ENCODE results near the gene MED1. TPM values are rescaled to one million over a fixed set of nuclear protein-coding genes. Genes with fewer than 3 reads are reported as not detected.

The MED1 gene
- total and polyA plus RNA-seq, 9 of the 15 experiments (the other 6 are each of a cell fraction or from before 2014, with no cell fraction given): 14.0 to 59.8 (median 46.7) TPM

GRCh38 chr17:39380144-39380543 is 70.9 kb downstream of the MED1 start:
- no peaks in the 10 kb centered on the region for H3K9me1 ChIP-seq (ENCODE audit: control insufficient read depth, insufficient read depth, low read length)
- no TSS peak for BruUV-seq (replicated peaks)
- FAIRE-seq: no peak
- in situ Hi-C loops (cut with MboI): no loop called here
- H4K20me1 ChIP-seq (replicated peaks; ENCODE audit: control insufficient read depth, insufficient read depth, low read length): no peaks in the 10 kb centered on the region; the same call in 1 of the 2 replicates
- no peak overlapping the region for H3K27ac ChIP-seq (ENCODE audit: extremely low read depth, low read depth, low read length)
- POLR2A ChIA-PET: interaction anchor here (1.9 to 2.0 kb wide), 2 partner anchors 8 to 12 kb away, joined by 4 to 9 read pairs; no protein-coding TSS in a partner anchor
- H3K4me2 ChIP-seq (ENCODE audit: insufficient read depth, low read length): no peak overlapping the region
- intact Hi-C loops (cut with micrococcal nuclease): no loop called here
- H3K27me3 ChIP-seq (ENCODE audit: control insufficient read depth in 2 of 2, insufficient read depth in 2 of 2, low read length in 2 of 2): no peaks in the 10 kb centered on the region
- H3K36me3 ChIP-seq (ENCODE audit: control insufficient read depth, insufficient read depth, low read length): no peaks in the 10 kb centered on the region
- no peak overlapping the region for H3K4me3 ChIP-seq
- 57% methylated on average over 2 of the region's 2 CpGs for WGBS (ENCODE audit: insufficient coverage, low coverage, missing lambda C conversion rate)
- peaks cover 5 to 13% of the 10 kb centered on the region in 2 experiments; a peak in 4 of 5 replicates for H3K4me1 ChIP-seq (replicated peaks in 1 of 2; ENCODE audit: control insufficient read depth in 2 of 2, insufficient read depth in 2 of 2, low read length in 2 of 2)
- no peaks in the 10 kb centered on the region for H3K9me3 ChIP-seq (replicated peaks; ENCODE audit: control insufficient read depth, insufficient read depth, low read depth, low read length)
- H3K9ac ChIP-seq (ENCODE audit: insufficient read depth in 1 of 2, low read depth in 2 of 2, low read length in 2 of 2): no peak overlapping the region
- H3K79me2 ChIP-seq (ENCODE audit: control insufficient read depth, insufficient read depth, low read length): peaks cover 28% of the 10 kb centered on the region
- no peak overlapping the region for H2AFZ ChIP-seq (ENCODE audit: low read depth, low read length)
- no peak for ATAC-seq
- CTCF ChIA-PET (ENCODE audit: low intra/inter-chr PET ratio): no interaction called here
- TF ChIP-seq HOMEZ (CRISPR knock-in tag; IDR thresholded peaks at IDR 0.05): no peak
- no peak for TF ChIP-seq ZKSCAN8 (CRISPR knock-in tag; IDR thresholded peaks at IDR 0.05)
- TF ChIP-seq SMAD3 (CRISPR knock-in tag; conservative IDR thresholded peaks at IDR 0.05): no peak
- no peak for TF ChIP-seq ZNF444 (CRISPR knock-in tag; IDR thresholded peaks at IDR 0.05)
- TF ChIP-seq ZNF165 (CRISPR knock-in tag; IDR thresholded peaks at IDR 0.05; ENCODE audit: borderline replicate concordance): no peak
- TF ChIP-seq ZNF263 (CRISPR knock-in tag; IDR thresholded peaks at IDR 0.05; ENCODE audit: borderline replicate concordance): no peak
- DNase-seq (ENCODE audit: extremely low read depth in 1 of 4, low spot score in 3 of 4): no peak

Data from K562 (cell line).